Neural cell (in vitro differentiated cells): ENCODE measurements around the gene RALGPS1.

Experiments
- EP300 ChIP-seq: fragments of 450-650 bp; conservative IDR thresholded peaks from 2 replicates; pipeline ENCODE4 v1.6.1; 2014; ENCODE audit warnings: antibody characterized with exemption, mild to moderate bottlenecking, moderate library complexity; ENCODE audit not compliant: poor library complexity, severe bottlenecking
- EZH2 ChIP-seq: fragments of 200-600, 300-800 bp; shearing (Covaris generic), sonication (generic); IDR thresholded peaks from 2 replicates; pipeline ENCODE4 v1.6.1; 2014; ENCODE audit warnings: antibody characterized with exemption, low read length, borderline replicate concordance, mild to moderate bottlenecking; ENCODE audit not compliant: insufficient read depth, poor library complexity, severe bottlenecking
- MXI1 ChIP-seq: fragments of 450-650 bp; conservative IDR thresholded peaks from 2 replicates; pipeline ENCODE4 v1.6.1; 2014; ENCODE audit warnings: antibody characterized with exemption, mild to moderate bottlenecking; ENCODE audit not compliant: poor library complexity, severe bottlenecking
- POLR2AphosphoS5 ChIP-seq: IDR thresholded peaks from 2 replicates; pipeline ENCODE4 v1.6.1; 2012
- RAD21 ChIP-seq: fragments of 450-650 bp; conservative IDR thresholded peaks from 2 replicates; pipeline ENCODE4 v1.6.1; 2014; ENCODE audit warnings: antibody characterized with exemption, mild to moderate bottlenecking, moderate library complexity
- SMC3 ChIP-seq: fragments of 450-650 bp; conservative IDR thresholded peaks from 2 replicates; pipeline ENCODE4 v1.6.1; 2014; ENCODE audit warnings: antibody characterized with exemption, mild to moderate bottlenecking, moderate library complexity; ENCODE audit not compliant: poor library complexity
- TAF1 ChIP-seq: IDR thresholded peaks from 2 replicates; pipeline ENCODE4 v1.6.1; 2012; ENCODE audit warnings: low read depth
- TF ChIP-seq, protein P1 (sequence below): fragments of 450-650 bp; IDR thresholded peaks from 2 replicates; pipeline ENCODE4 v1.5.1; 2014; ENCODE audit warnings: antibody characterized with exemption, mild to moderate bottlenecking, moderate library complexity; ENCODE audit not compliant: poor library complexity, severe bottlenecking
- TF ChIP-seq, protein P2 (sequence below): IDR thresholded peaks from 2 replicates; pipeline ENCODE4 v1.6.1; 2012; ENCODE audit warnings: borderline replicate concordance

DNA sequence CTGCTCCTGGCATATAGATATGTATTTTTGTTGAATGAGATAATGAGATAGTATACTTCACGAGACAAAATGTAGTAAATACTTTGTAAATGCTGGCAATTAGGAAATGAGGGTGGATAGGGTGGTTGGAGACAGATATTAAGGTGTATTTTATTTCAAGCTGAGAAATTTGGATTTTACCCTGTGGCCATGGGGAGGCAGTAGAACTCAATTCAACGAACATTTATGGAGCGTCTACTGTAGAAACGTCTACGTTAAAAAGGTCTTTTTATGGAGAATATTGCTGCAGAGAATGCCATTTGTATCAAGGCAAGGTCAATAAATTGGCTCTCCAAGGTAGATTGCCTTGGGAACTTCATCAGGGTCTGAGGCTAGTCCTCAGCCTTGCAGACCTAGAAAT lies 21.5 kb upstream of the RALGPS1 start:
- TF ChIP-seq RAD21, result peak; percentile 49
- TF ChIP-seq, protein P1, sequence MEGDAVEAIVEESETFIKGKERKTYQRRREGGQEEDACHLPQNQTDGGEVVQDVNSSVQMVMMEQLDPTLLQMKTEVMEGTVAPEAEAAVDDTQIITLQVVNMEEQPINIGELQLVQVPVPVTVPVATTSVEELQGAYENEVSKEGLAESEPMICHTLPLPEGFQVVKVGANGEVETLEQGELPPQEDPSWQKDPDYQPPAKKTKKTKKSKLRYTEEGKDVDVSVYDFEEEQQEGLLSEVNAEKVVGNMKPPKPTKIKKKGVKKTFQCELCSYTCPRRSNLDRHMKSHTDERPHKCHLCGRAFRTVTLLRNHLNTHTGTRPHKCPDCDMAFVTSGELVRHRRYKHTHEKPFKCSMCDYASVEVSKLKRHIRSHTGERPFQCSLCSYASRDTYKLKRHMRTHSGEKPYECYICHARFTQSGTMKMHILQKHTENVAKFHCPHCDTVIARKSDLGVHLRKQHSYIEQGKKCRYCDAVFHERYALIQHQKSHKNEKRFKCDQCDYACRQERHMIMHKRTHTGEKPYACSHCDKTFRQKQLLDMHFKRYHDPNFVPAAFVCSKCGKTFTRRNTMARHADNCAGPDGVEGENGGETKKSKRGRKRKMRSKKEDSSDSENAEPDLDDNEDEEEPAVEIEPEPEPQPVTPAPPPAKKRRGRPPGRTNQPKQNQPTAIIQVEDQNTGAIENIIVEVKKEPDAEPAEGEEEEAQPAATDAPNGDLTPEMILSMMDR, result peak; percentile 55
- no peak for TF ChIP-seq POLR2AphosphoS5
- TF ChIP-seq EP300, result no peak
- TF ChIP-seq SMC3, result peak; percentile 26
- TF ChIP-seq EZH2, result no peak
- TF ChIP-seq TAF1, result no peak
- TF ChIP-seq, protein P2, sequence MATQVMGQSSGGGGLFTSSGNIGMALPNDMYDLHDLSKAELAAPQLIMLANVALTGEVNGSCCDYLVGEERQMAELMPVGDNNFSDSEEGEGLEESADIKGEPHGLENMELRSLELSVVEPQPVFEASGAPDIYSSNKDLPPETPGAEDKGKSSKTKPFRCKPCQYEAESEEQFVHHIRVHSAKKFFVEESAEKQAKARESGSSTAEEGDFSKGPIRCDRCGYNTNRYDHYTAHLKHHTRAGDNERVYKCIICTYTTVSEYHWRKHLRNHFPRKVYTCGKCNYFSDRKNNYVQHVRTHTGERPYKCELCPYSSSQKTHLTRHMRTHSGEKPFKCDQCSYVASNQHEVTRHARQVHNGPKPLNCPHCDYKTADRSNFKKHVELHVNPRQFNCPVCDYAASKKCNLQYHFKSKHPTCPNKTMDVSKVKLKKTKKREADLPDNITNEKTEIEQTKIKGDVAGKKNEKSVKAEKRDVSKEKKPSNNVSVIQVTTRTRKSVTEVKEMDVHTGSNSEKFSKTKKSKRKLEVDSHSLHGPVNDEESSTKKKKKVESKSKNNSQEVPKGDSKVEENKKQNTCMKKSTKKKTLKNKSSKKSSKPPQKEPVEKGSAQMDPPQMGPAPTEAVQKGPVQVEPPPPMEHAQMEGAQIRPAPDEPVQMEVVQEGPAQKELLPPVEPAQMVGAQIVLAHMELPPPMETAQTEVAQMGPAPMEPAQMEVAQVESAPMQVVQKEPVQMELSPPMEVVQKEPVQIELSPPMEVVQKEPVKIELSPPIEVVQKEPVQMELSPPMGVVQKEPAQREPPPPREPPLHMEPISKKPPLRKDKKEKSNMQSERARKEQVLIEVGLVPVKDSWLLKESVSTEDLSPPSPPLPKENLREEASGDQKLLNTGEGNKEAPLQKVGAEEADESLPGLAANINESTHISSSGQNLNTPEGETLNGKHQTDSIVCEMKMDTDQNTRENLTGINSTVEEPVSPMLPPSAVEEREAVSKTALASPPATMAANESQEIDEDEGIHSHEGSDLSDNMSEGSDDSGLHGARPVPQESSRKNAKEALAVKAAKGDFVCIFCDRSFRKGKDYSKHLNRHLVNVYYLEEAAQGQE, result no peak
- no peak for TF ChIP-seq MXI1
